ENCODE results near the gene CFAP299.
"Not testable (repeated sequence)": the region's sequence is repeated elsewhere in the genome, so short reads cannot be mapped to it uniquely, and the experiment has no call there.

CFAP299 gene

DNA sequence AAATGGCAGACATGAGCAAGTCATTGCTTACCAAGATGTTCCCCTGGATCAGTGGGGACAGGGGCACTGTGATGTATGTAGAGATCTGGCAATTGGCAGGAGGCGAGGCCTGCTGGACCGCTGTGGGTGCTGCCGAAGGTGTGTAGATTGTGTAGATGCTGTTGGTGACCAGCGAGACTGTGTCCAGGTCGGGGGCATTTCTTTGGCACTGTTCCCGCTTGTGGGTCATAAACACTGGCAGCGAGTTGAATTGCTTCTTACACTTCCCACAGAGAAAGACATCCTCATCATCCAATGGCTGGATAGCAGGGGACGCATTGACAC is 52.7 kb downstream of the CFAP299 start:
- DNase-seq (ENCODE audit: low spot score): no peak

DNA sequence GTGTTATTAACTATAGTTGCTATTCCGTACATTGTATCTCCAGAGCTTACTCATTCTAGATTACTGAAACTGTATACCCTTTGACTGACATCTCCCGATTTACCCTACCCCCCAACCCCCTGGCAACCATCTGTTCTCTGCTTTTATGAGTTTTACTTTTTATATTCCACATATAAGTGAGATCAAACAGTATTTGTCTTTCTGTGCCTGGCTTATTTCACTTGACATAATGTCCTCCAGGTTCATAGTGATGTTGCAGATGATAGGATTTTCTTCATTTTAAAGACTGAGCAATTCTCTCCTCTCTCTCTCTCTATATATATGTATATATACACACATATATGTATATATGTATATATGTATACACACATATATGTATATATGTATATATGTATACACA is 54.6 kb downstream of the CFAP299 start:
- DNase-seq (ENCODE audit: low spot score): no peak

DNA sequence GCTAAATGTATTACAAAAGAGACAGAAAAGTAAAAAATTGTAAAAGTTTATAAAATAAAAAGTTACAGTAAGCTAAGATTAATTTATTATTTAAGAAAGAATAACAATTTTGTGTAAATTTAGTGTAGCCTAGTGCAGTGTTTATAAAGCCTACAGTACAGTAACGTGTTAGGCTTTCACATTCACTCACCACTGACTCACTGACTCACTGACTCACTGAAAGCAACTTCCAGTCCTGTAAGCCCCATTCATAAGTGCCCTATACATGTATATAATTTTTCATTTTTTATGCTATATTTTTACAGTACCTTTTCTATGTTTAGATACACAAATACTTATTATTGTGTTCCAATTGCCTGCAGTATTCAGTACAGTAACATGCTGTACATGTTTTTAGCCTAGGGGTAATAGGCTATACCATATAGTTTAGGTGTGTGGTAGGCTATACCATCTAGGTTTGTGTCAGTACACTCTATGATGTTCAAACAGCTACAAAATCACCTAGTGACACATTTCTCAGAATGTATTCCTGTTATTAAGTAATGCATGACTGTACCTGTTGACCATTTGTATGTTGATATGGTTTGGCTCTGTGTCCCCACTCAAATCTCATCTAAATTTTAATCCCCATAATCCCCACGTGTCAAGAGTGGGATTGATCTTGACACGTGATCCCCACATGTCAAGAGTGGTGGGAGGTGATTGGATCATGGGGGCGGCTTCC is 57.9 kb downstream of the CFAP299 start:
- DNase-seq (ENCODE audit: low spot score): no peak

DNA sequence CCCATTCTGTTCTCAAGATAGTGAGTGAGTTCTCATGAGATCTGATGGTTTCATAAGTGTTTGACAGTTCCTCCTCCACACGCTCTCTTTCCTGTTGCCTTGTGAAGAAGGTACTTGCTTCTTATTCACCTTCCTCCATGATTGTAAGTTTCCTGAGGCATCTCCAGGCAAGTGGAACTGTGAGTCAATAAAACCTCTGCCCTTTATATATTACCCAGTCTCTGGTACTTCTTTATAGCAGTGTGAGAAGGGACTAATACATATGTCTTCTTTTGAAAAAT is 58.4 kb downstream of the CFAP299 start:
- no peak for DNase-seq (ENCODE audit: low spot score)

DNA sequence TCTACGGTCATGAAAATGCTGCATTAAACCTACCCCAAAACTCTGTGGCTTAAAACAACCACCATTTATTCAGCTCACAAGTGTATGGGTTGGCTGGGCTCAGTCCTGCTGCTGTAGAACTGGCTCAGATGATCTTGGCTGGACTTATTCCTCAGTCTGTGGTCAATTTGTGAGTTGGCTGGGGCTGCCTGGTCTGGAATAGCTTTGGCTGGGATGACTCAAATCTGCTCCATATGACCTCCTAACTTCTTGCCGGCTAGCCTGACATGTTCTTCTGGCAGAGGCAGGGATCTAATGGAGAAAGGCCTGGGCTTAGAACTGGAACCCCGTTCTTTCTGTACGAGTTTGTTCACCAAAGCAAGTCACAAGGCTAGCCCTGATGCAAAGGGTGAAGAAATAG is 71.7 kb downstream of the CFAP299 start:
- DNase-seq (ENCODE audit: low spot score): no peak

DNA sequence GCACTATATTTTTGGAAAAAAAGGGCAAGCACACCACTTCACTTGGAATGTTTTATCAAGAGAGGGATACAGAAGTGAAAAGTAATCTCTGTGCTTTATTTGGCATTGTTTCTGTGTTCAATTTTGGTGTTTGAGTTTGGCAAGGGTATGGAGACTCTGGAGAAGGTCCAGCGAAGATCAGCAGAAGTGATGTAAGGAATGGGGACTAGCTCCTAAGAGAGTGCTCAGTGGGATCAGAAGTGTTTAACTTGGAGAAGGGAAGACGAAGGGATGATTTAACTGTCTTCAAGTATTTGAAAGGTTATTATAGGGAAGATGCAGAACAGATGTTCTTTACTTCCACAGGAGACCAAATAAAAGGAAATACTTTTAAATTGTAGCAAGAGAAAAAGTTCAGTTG is 74.3 kb downstream of the CFAP299 start:
- no peak for DNase-seq (ENCODE audit: low spot score)

DNA sequence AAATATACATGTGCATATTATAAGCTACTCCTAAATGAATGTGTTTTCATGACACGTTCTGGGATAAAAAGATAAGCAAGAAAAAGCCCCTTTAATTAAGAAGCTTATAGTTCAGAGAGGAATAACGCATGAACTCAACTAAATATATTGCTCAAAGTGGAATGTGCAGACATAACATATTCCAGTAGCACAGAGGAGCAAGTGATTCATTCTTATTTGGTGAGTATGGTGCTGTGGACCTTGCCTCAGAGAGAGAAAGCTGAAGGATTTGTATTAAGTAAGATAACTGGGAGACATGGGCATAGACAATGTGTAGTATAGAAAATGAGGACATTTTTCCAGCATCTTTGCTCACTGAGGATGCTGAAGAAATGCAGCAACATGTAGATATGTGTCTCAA is 76.8 kb downstream of the CFAP299 start:
- DNase-seq (ENCODE audit: low spot score): no peak

DNA sequence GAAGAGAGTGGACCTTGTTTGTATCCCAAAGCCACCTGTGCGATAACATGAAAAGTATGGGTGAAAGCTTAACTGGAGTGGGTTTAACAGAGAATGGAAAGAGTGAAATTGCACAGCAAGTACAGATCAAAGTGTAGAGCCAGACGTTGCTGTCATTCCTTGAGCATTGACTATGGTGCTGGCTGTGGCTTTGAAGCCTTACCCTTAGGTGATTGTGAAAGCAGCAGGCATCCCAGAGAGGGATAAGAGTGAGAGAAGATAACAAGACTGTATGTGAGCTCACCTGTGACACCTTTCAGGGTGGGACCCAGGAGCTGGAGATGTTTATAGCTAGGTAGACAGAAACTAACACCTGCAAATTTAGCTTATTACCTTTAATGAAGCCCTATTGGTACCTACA is 77.6 kb downstream of the CFAP299 start:
- DNase-seq (ENCODE audit: low spot score): no peak

DNA sequence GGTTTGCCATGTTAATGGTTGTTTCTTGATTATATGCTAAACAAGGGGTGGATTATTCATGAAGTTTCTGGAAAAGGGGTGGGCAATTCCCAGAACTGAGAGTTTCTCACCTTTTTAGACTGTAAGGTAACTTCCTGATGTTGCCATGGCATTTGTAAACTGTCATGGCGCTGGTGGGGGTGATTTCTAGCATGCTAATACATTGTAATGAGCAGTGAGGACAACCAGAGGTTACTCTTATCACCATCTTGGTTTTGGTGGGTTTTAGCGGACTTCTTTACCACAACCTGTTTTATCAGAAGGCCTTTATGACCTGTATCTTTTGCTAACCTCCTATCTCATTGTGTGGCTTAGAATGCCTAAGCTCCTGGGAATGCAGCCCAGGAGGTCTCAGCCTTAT is 81.5 kb downstream of the CFAP299 start:
- DNase-seq (ENCODE audit: low spot score): no peak

DNA sequence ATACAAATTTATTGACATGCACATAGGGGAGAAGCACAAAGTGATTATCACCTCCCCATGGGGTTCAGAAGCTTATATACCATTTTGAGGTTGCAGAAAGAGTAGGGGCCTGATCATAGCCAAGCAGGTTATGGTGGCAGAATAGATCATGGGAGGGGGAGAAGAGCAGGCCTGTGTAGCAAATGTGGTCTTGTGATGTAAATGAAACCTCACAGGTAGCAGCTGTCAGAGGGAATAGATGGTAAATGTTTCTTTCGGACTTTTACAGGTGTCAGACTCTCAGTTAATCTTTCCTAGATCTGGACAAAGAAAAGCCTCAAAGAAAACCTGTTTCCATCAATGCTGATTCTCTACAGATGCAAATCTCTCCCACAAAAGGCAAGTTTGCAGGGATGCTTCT is 84.4 kb downstream of the CFAP299 start:
- no peak for DNase-seq (ENCODE audit: low spot score)

DNA sequence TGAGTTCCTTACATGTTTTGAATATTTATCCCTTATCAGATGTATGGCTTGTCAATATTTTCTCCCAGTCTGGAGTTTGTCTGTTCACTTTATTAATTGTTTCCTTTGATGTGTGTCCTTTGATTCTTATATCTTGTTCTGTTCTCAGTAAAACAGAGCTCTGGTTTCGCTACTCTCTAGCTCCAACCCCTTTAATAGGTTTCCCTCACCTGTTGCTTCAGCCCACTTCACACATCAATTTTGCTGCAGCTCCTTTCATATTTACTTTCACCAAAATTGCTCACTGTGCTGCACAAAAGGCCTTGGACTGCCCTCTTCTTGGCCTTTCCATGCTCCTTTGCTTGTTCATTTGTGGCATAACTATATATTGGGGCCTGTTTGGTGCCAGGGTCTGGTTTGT is 85.1 kb downstream of the CFAP299 start:
- DNase-seq (ENCODE audit: low spot score): no peak

DNA sequence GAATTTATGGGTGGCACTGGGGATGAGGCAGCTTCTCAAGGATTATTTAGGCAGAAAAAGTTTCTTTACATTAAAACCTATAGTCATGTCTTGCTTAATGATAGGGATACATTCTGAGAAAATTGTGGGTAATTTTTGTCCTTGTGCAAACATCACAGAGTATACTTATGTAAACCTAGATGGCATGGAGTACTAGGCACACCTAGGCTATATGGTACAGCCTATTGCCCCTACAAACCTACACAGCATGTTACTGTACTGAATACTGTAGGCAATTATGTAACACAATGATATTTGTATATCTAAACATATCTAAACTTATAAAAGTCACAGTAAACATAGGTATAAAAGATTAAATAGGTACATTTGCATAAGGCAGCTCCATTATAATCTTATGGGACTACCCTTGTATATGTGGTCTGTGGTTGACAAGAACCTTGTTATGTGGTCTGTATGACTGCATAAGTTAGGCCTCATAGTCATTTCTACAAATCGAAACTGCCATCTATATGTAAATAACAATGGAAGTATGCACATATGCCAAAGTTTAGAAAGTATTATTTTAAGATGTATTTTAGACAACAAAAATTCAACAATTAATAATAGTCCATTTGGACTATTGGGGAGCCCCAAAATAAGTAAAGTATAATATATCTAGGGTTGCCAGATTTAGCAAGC is 87.3 kb downstream of the CFAP299 start:
- no peak for DNase-seq (ENCODE audit: low spot score)

DNA sequence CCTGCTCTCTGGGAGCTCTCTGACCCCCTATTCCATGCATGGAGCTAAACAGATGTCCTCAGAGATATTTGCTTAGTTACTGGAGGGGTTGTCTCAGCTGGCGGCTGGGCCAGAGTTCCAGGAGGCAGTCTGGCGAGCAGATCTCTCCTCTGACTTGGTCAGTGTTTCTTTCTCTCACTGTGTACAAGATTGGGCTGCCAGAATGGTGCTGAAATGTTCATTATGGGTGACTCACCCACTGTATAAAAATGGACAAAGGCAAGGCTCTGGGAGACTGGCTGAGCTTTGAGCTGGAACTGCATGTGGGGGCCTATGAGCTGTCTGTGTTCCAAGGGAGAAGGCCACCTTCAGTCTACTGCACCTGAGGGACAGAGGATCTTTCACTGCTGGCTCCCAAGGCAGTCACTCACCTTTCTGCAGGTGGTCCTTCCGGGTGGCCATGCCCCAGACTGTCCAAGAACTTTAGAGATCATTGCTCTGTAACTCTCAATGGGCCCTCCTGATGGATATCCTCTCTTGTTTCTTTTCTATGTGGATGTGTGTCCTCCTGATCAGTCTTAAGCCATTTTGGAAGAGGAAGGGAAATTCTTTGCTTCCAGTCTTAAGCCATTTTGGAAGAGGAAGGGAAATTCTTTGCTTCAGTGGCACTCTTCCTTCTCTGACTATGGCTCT is 88.2 kb downstream of the CFAP299 start:
- DNase-seq (ENCODE audit: low spot score): no peak

DNA sequence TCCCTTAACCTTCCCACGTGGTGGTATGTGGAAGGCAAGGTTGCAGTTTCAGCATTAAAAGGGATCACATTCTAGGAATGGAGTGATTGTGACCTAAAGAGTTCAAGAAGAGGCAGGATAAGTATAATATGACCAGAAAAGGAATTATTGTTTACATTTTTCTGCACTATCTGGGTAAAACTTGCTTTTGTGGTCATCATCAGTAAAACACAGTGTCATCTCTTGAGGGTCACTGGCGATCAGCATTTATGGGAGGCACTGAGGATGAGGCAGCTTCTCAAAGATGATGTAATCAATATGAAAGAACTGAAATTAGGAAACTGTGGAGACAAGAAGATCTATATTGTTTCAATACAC is 88.7 kb downstream of the CFAP299 start:
- no peak for DNase-seq (ENCODE audit: low spot score)

DNA sequence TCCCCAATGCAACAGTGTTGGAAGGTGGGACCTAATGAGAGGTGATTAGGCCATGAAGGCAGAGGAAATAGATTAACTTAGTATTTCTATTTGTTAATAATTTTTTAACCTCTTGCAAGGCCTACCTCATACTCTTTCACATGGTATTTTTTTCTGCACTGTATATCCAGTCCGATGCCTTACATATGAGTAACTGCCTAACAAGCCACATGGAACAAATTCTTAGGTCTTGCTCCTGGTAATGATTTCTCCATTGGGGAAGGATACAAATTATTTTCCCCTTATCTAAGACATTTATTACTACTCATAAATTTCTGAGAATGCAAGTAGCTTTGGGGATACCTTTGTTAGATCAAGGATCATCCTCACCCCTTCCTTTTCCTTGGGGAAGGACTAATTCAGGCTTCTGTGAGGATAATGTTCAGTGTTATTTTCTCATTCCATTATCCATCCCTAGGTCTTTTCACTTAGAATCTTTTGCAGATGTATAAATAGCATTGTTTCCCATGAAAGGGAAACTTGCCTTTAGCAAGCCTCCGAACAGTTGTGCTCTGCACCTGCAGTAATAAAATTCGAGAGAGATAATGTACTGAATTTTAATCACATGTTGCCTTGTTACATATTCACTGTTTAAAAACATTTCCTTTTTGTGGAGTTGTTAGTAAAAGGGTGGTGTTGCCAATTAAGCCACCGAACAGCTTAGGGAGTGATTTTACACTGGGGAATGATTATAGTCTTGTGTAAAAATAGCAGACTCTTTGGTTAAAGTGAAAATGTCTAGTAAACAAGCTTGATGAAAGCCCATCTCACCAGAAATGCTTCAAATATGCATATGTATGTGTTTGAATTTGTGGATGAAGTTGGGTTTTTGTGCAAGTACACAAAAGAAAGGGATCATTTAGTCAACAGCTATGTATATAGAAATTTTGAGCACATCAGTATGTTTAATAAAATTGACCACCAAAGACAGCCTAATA is 89.9 kb downstream of the CFAP299 start:
- no peak for DNase-seq (ENCODE audit: low spot score)

DNA sequence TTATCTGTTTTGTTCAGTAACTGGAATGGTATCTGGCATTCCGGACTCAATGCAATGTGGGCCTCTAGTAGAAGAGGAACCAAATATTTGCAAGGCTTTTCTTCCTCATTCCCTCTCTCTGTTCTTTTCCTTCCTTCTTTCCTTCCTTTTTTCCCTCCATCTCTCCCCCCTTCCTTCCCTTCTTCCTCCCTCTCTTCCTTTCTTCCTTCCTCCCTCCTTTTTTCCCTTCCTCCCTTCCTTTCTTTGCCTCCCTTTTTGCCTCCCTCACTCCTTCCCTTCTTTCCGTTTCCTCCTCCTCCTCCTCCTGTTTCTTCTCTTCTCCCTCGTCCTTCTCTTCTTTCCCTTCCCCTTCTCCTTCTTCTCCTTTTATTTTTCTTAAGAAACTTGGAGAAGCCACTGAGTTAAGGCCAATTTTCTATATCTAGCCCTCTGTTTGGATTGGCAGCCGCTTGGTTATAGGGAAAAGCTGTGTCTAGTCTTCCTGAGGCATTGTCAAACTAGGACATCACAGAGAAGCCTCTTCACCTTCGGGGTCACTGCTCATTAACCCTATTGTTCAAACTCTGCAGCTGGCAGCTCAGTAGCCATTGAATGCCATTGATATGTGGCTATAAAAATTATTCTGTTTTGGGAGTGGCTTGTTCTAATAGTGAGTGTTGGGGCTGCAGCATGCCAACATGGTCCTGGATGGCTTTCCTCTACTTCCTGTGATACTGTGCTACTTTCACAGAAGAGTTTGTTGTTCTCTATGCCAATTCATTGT is 95.9 kb downstream of the CFAP299 start:
- no peak for DNase-seq (ENCODE audit: low spot score)

DNA sequence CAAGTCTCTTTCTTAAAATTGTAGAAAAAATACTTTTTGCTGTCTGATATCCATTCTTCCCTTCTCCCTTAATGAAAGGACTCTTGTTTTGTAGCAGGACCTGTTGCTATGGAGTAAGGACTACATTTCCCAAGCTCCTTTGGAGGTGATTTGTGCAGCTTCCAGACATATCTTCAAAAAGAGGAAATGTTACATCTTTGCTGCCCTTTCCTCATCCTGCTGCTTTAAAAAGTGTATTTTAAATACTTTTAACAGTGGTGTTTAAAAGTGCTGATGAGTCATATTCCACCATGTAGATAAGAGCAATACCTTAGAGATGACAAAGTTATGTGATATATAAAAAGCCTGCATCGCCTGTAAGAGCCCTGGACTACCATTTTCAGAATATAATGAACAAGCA is 98.7 kb downstream of the CFAP299 start:
- no peak for DNase-seq (ENCODE audit: low spot score)

DNA sequence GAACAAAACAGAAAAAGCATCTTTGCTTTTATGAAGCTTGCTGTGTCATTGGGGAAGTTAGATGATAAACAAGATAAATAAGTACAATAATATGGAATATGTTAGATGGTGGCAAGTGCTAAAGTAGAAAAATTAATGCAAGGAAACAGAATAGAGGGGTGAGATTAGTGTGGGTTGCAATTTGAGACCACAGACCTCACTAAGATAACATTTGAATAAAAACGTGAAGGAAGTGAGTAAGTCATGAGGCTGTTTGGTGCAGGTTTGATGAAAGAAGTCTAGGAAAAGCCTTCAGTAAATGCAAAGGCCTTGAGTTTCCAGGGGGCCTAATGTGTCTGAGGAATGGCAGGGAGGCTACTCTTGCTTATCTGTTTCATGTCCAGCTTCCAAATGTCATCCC is 102.5 kb downstream of the CFAP299 start:
- no peak for DNase-seq (ENCODE audit: low spot score)

DNA sequence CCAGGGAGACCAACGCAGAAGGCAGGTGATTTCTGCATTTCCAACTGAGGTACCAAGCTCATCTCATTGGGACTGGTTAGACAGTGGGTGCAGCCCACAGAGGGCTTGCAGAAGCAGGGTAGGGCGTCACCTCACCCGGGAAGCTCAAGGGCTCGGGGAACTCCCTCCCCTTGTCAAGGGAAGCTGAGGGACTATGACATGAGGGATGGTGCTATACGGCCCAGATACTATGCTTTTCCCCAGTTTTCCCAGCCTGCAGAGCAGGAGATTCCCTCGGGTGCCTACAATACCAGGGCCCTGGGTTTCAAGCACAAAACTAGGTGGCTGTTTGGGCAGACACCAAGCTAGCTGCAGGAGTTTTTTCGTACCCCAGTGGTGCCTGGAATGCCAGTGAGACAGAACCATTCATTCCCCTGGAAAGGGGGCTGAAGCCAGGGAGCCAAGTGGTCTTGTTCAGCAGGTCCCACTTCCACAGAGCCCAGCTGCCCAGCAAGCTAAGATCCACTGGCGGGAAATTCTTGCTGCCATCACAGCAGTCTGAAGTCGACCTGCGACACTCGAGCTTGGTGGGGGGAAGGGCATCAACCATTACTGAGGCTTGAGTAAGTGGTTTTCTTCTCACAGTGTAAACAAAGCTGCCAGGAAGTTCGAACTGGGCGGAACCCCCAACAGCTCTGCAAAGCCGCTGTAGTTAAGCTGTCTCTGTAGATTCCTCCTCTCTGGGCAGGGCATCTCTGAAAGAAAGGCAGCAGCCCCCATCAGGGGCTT is 103.9 kb downstream of the CFAP299 start:
- not testable (repeated sequence) for DNase-seq (ENCODE audit: low spot score)

DNA sequence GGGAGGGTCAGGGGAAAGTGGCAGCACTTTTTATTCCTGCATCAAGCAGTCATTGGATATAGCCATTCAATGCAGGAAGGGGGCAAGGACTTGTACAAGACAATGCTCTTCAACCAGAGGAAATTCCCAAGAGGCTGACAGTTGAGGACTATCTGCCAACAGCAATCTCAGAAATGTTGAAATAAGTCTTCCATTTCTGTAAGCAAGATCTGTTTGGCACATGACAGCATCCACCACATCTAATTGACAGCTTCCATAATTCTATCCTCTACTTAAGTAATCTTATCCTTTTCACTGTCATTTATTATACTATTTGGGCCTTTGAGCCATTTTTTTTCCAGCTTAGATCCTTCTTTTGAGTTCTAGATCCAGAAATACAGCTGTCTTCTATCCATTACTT is 110.7 kb downstream of the CFAP299 start:
- no peak for DNase-seq (ENCODE audit: low spot score)

DNA sequence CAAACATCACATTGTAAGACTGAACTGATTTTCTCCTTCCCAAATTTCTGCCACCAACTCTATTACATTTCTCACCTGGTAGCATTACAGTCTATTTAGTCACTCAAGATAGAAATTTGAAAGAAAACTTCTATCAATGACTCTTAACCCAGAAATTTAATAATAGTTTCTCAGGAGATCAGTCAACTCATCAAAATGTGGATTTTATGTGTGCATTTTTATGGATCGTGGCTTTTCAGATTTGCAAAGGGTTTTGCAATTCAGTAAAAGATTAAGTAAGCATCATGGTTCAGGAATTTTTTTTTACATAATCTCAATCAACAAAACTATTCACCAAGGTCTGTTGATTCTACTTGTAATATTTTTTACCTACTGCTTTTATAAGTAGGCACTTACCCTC is 111.1 kb downstream of the CFAP299 start:
- DNase-seq (ENCODE audit: low spot score): no peak

Measured in globus pallidus (tissue), 1 donor.